H1 (cell line): ENCODE data around the gene CHSY1. TPM values are rescaled to one million over a fixed set of nuclear protein-coding genes. Genes with fewer than 3 reads are reported as not detected.

Experiments used
- CTCF ChIA-PET: fragments of 300-600 bp; sonication (Branson Sonifier 250); formaldehyde crosslinking; loops from one replicate; lab custom pipeline; 2021; ENCODE audit not compliant: partially characterized antibody; lab: Charles Lee
- POLR2A ChIA-PET: fragments of 300-600 bp; sonication (Branson Sonifier 250); formaldehyde crosslinking; loops from one replicate; lab custom pipeline; 2021; ENCODE audit warnings: inconsistent platforms; ENCODE audit not compliant: partially characterized antibody; lab: Charles Lee
- DNase-seq, 2 experiments: peaks; one replicate each; pipeline versions ENCODE4 v3.0.0 to v3.0.0-alpha.2; 2010 to 2022; ENCODE audit warnings: low spot score in 2 of 2, low read depth in 1 of 2, mixed read lengths in 1 of 2
- FAIRE-seq: peaks from 2 replicates; lab custom pipeline; 2011; peaks lifted over from hg19 to GRCh38; lab: Jason Lieb, UNC
- H2AFZ ChIP-seq: 2 replicates; pipeline ENCODE4 v1.8.1; 2012; ENCODE audit warnings: low read length, inconsistent platforms
- H2AK5ac ChIP-seq: 2 replicates; pipeline ENCODE4 v1.6.1; 2013; ENCODE audit warnings: low read depth, low read length
- H2BK120ac ChIP-seq: replicated peaks from 2 replicates; pipeline ENCODE3; 2013; ENCODE audit warnings: low read depth, low read length, inconsistent platforms
- H2BK12ac ChIP-seq: 2 replicates; pipeline ENCODE4 v1.6.1; 2013; ENCODE audit warnings: low read depth, low read length
- H2BK15ac ChIP-seq: 2 replicates; pipeline ENCODE4 v1.6.1; 2013; ENCODE audit warnings: low read length
- H2BK20ac ChIP-seq: 2 replicates; pipeline ENCODE4 v1.6.1; 2013; ENCODE audit warnings: low read length
- H2BK5ac ChIP-seq: 2 replicates; pipeline ENCODE4 v1.6.1; 2013; ENCODE audit warnings: low read depth, low read length
- H3K14ac ChIP-seq: 2 replicates; pipeline ENCODE4 v1.6.1; 2013; ENCODE audit warnings: inconsistent platforms; ENCODE audit not compliant: insufficient read length
- H3K18ac ChIP-seq: 2 replicates; pipeline ENCODE4 v1.6.1; 2013; ENCODE audit warnings: low read length; ENCODE audit errors: extremely low read depth
- H3K23ac ChIP-seq: 2 replicates; pipeline ENCODE4 v1.6.1; 2013; ENCODE audit warnings: inconsistent platforms; ENCODE audit not compliant: insufficient read length
- H3K23me2 ChIP-seq: 2 replicates; pipeline ENCODE4 v1.6.1; 2013; ENCODE audit warnings: low read depth, low read length
- H3K27ac ChIP-seq: 2 replicates; pipeline ENCODE4 v1.6.1; 2011; ENCODE audit warnings: low read depth, low read length, inconsistent platforms
- H3K27me3 ChIP-seq, 4 experiments: replicated peaks in 1 of 4; 1 replicate in 1 of 4; 2 replicates in 3 of 4; pipeline versions ENCODE4 v1.6.1 to v1.8.1; 2011 to 2013; ENCODE audit warnings: low read length in 3 of 4, mild to moderate bottlenecking in 3 of 4, inconsistent platforms in 2 of 4, mixed read lengths in 2 of 4, moderate library complexity in 1 of 4; ENCODE audit not compliant: control insufficient read depth in 3 of 4, insufficient read depth in 3 of 4; ENCODE audit errors: extremely low read depth in 1 of 4
- H3K36me3 ChIP-seq, 4 experiments: 2 replicates each; pipeline versions ENCODE4 v1.6.1 to v1.8.1; 2011 to 2013; ENCODE audit warnings: mild to moderate bottlenecking in 4 of 4, low read length in 3 of 4, moderate library complexity in 2 of 4, control low read depth in 1 of 4, inconsistent platforms in 1 of 4; ENCODE audit not compliant: insufficient read depth in 4 of 4, control insufficient read depth in 2 of 4
- H3K4ac ChIP-seq: replicated peaks from 2 replicates; pipeline ENCODE3; 2013; ENCODE audit warnings: low read length, low read depth, mixed read lengths, inconsistent platforms; ENCODE audit not compliant: insufficient read length
- H3K4me1 ChIP-seq, 4 experiments: replicated peaks in 1 of 4; 1 replicate in 1 of 4; 2 replicates in 3 of 4; pipeline versions ENCODE4 v1.6.1 to v1.8.1; 2011 to 2013; ENCODE audit warnings: low read length in 3 of 4, inconsistent platforms in 2 of 4, mixed read lengths in 1 of 4; ENCODE audit not compliant: insufficient read depth in 4 of 4, control insufficient read depth in 3 of 4
- H3K4me2 ChIP-seq, 2 experiments: 2 replicates each; pipeline versions ENCODE4 v1.6.1 to v1.8.1; 2011 to 2013; ENCODE audit warnings: low read depth in 2 of 2, low read length in 2 of 2, control low read depth in 1 of 2, inconsistent platforms in 1 of 2, mild to moderate bottlenecking in 1 of 2; ENCODE audit not compliant: insufficient read depth in 1 of 2
- H3K4me3 ChIP-seq, 4 experiments: fragments of 200-600, 300-600 bp in 1 of 4; sonication (generic), shearing (Covaris generic), sonication (Bioruptor Twin) in 1 of 4; 2 replicates each; pipeline versions ENCODE4 v1.5.1 to v1.8.1; 2011 to 2016; ENCODE audit warnings: low read length in 4 of 4, low read depth in 3 of 4, control low read depth in 2 of 4, inconsistent platforms in 2 of 4, mild to moderate bottlenecking in 2 of 4, mixed read lengths in 1 of 4, moderate library complexity in 1 of 4; ENCODE audit not compliant: insufficient read depth in 2 of 4; ENCODE audit errors: extremely low read depth in 1 of 4
- H3K56ac ChIP-seq: replicated peaks from 2 replicates; pipeline ENCODE3; 2013; ENCODE audit warnings: low read depth, mild to moderate bottlenecking, mixed read lengths, low read length, inconsistent platforms; ENCODE audit not compliant: insufficient read length
- H3K79me1 ChIP-seq: 2 replicates; pipeline ENCODE4 v1.6.1; 2013; ENCODE audit warnings: low read depth, low read length, control low read depth
- H3K79me2 ChIP-seq, 2 experiments: 2 replicates each; pipeline versions ENCODE4 v1.6.1 to v1.8.1; 2012 to 2013; ENCODE audit warnings: low read length in 2 of 2, mild to moderate bottlenecking in 2 of 2, inconsistent platforms in 1 of 2; ENCODE audit not compliant: insufficient read depth in 2 of 2, control insufficient read depth in 1 of 2
- H3K9ac ChIP-seq, 4 experiments: replicated peaks in 1 of 4; 1 replicate in 1 of 4; 2 replicates in 3 of 4; pipeline versions ENCODE4 v1.6.1 to v1.8.1; 2011 to 2013; ENCODE audit warnings: low read depth in 3 of 4, low read length in 3 of 4, control low read depth in 2 of 4, mild to moderate bottlenecking in 2 of 4, moderate library complexity in 2 of 4, inconsistent platforms in 1 of 4; ENCODE audit errors: extremely low read depth in 1 of 4
- H3K9me3 ChIP-seq, 2 experiments: 2 replicates each; pipeline versions ENCODE4 v1.6.1 to v1.8.1; 2012 to 2013; ENCODE audit warnings: mild to moderate bottlenecking in 2 of 2, moderate library complexity in 2 of 2, control low read depth in 1 of 2, inconsistent platforms in 1 of 2, low read depth in 1 of 2, low read length in 1 of 2, mixed read lengths in 1 of 2; ENCODE audit not compliant: insufficient read depth in 2 of 2
- H4K20me1 ChIP-seq, 2 experiments: replicated peaks in 1 of 2; 2 replicates each; pipeline versions ENCODE3 to v1.8.1; 2011 to 2013; ENCODE audit warnings: inconsistent platforms in 2 of 2, low read length in 2 of 2, mild to moderate bottlenecking in 1 of 2; ENCODE audit not compliant: insufficient read depth in 2 of 2, control insufficient read depth in 1 of 2
- H4K5ac ChIP-seq: 2 replicates; pipeline ENCODE4 v1.6.1; 2013; ENCODE audit warnings: low read length, low read depth, mixed read lengths, inconsistent platforms; ENCODE audit not compliant: insufficient read length
- H4K8ac ChIP-seq: 2 replicates; pipeline ENCODE4 v1.8.0; 2013; ENCODE audit warnings: mild to moderate bottlenecking, moderate library complexity, low read length, inconsistent platforms; ENCODE audit not compliant: insufficient read depth; ENCODE audit errors: extremely low read depth
- H4K91ac ChIP-seq: replicated peaks from 2 replicates; pipeline ENCODE3; 2013; ENCODE audit warnings: low read length, mixed read lengths, inconsistent platforms; ENCODE audit not compliant: insufficient read length
- ATF2 ChIP-seq: IDR thresholded peaks from 2 replicates; pipeline ENCODE4 v1.6.1; 2012; ENCODE audit warnings: low read length, inconsistent platforms
- CBX8 ChIP-seq: fragments of 300-800, 300-1000 bp; sonication (generic); IDR thresholded peaks from 2 replicates; pipeline ENCODE4 v1.7.1; 2016; ENCODE audit warnings: low read depth, low read length, borderline replicate concordance
- CTBP2 ChIP-seq: IDR thresholded peaks from 2 replicates; pipeline ENCODE4 v1.7.0; 2011; ENCODE audit warnings: borderline replicate concordance, mild to moderate bottlenecking, moderate library complexity, mixed read lengths, low read length; ENCODE audit not compliant: insufficient read depth, insufficient read length
- EZH2 ChIP-seq: fragments of 200-600 bp; sonication (generic); IDR thresholded peaks from 2 replicates; pipeline ENCODE4 v1.7.1; 2012; ENCODE audit warnings: low read depth, mild to moderate bottlenecking, moderate library complexity, low read length, inconsistent platforms; ENCODE audit not compliant: severe bottlenecking
- JUND ChIP-seq: IDR thresholded peaks from 2 replicates; pipeline ENCODE4 v1.6.1; 2011; ENCODE audit warnings: mild to moderate bottlenecking, improper control_type of control experiment, low read length
- SIX5 ChIP-seq: IDR thresholded peaks from 2 replicates; pipeline ENCODE4 v1.6.1; 2011; ENCODE audit warnings: mild to moderate bottlenecking, low read depth, low read length
- USF2 ChIP-seq: IDR thresholded peaks from 2 replicates; pipeline ENCODE4 v1.6.1; 2011; ENCODE audit warnings: low read length, improper control_type of control experiment
- YY1 ChIP-seq: IDR thresholded peaks from 2 replicates; pipeline ENCODE4 v1.6.1; 2011; ENCODE audit warnings: low read depth, mild to moderate bottlenecking, low read length
- WGBS, 2 experiments: shearing (Covaris generic) in 1 of 2; methylation state at CpG; one replicate each; pipeline versions ENCODE4 v1.1.6 to v1.1.7; 2013 to 2015; ENCODE audit warnings: low lambda C conversion rate in 2 of 2, mixed read lengths in 2 of 2, inconsistent platforms in 1 of 2, low coverage in 1 of 2, missing lambda C conversion rate in 1 of 2; ENCODE audit not compliant: insufficient replicate concordance in 2 of 2, insufficient coverage in 1 of 2, insufficient read length in 1 of 2; ENCODE audit errors: extremely low coverage in 1 of 2, missing lambda C conversion rate in 1 of 2; 5-methylcytosine and 5-hydroxymethylcytosine counted together
- polyA plus RNA-seq, 7 experiments: library from polyadenylated mRNA; depleted of rRNA in 3 of 7; stranded (reverse) in 5 of 7; unstranded in 2 of 7; fragments of >200 nt in 5 of 7; fragments of 200-250 nt in 2 of 7; gene quantifications; 1 replicate in 5 of 7; 2 replicates in 1 of 7; 4 replicates in 1 of 7; pipeline versions ENCODE4 v1.2.1 to v1.2.3, GENCODE V29; 2011 to 2013; ENCODE audit warnings: missing spikeins in 2 of 7, mixed read lengths in 2 of 7
- total RNA-seq: library from RNA; stranded (reverse); fragmentation: NEBNext Ultra II Directional; extraction: Animal tissue kit (Norgen Biotek cat#: 25700); gene quantifications from 2 replicates; pipeline ENCODE4 v1.2.1, GENCODE V29; 2021

CHSY1 gene
- total and polyA plus RNA-seq, 2 of the 8 experiments (the other 6 are each of a cell fraction or from before 2014, with no cell fraction given), result 24.9 to 60.7 TPM

GRCh38 chr15:101258238-101259144 is 6.6 kb upstream of the CHSY1 start:
- Histone ChIP-seq H4K8ac (no peak overlapping the region), H3K23me2 (no peaks in the 10 kb centered on the region), H3K79me1 (no peaks in the 10 kb centered on the region), H2BK5ac (no peak overlapping the region), H3K27ac (no peak overlapping the region), H2AK5ac (no peak overlapping the region), H3K14ac (no peak overlapping the region), H3K23ac (no peak overlapping the region), H3K4me3 (no peak overlapping the region), H3K27me3 (no peaks in the 10 kb centered on the region), H2BK20ac (peak overlapping the region; percentile 51; the same call in 1 of the 2 replicates), H2BK15ac (peak overlapping the region; percentile 96), H3K4ac (no peak overlapping the region), H4K91ac (peak overlapping the region; percentile 30), H3K4me1 (peaks cover 2 to 13% (median 9%) of the 10 kb centered on the region in 4 experiments; a peak in 5 of 7 replicates), H3K79me2 (no peaks in the 10 kb centered on the region), H3K56ac (no peak overlapping the region), H3K18ac (no peak overlapping the region), H2BK12ac (peak overlapping the region; percentile 76; the same call in 1 of the 2 replicates), H4K20me1 (no peaks in the 10 kb centered on the region), H3K36me3 (no peaks in the 10 kb centered on the region), H2AFZ (peak overlapping the region; percentile 98), H2BK120ac (no peak overlapping the region), H3K9ac (no peak overlapping the region), H3K4me2 (no peak overlapping the region), H3K9me3 (no peaks in the 10 kb centered on the region), H4K5ac (no peak overlapping the region)
- FAIRE-seq (peak; percentile 63), DNase-seq (peak in 1 of 2 experiments; percentile 47)
- whole genome bisulfite sequencing, 2 experiments, result 59% methylated on average over 11 of the region's 11 CpGs; no CpG with 5 or more reads in 1 of the 2 experiments
- CTCF ChIA-PET, result interaction anchor here (0.7 to 9.9 kb wide), 47 partner anchors 10 to 397 kb away, joined by 3 to 216 read pairs (median 4); no protein-coding TSS in a partner anchor
- POLR2A ChIA-PET, result interaction anchor here (0.7 to 2.1 kb wide), 5 partner anchors 9 to 246 kb away, joined by 3 to 9 read pairs (median 3); no protein-coding TSS in a partner anchor
- TF ChIP-seq CBX8, result no peak
- no peak for TF ChIP-seq SIX5
- no peak for TF ChIP-seq EZH2
- no peak for TF ChIP-seq JUND
- TF ChIP-seq CTBP2, result no peak
- no peak for TF ChIP-seq ATF2
- TF ChIP-seq YY1, result peak; percentile 42; the same call in 1 of the 2 replicates
- no peak for TF ChIP-seq USF2
